ENCODE data around the gene SOX8. TPM values are rescaled to one million over a fixed set of nuclear protein-coding genes. Genes with fewer than 3 reads are reported as not detected.
A peak's percentile ranks its signal among the peaks of the same experiment; 100 is the strongest.
"Not testable (repeated sequence)": the region's sequence is repeated elsewhere in the genome, so short reads cannot be mapped to it uniquely, and the experiment has no call there.

SOX8 gene
- total RNA-seq, 1 donor, result under 0.01 TPM

DNA sequence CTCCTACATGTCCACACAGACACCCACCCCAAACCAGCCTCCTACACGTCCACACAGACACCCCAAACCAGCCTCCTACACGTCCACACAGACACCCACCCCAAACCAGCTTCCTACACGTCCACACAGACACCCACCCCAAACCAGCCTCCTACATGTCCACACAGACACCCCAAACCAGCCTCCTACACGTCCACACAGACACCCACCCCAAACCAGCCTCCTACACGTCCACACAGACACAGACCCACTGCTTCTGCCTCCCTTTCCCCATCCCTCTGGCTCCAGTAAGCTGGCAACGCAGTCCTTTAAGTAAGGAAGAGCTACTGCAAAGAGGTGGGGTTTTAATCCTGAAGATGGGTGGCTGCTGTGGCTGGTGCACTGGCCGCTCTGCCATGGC, 27.8 kb upstream of the SOX8 start:
- not testable (repeated sequence) for DNase-seq (ENCODE audit: low read depth in 2 of 3, low spot score in 2 of 3)

DNA sequence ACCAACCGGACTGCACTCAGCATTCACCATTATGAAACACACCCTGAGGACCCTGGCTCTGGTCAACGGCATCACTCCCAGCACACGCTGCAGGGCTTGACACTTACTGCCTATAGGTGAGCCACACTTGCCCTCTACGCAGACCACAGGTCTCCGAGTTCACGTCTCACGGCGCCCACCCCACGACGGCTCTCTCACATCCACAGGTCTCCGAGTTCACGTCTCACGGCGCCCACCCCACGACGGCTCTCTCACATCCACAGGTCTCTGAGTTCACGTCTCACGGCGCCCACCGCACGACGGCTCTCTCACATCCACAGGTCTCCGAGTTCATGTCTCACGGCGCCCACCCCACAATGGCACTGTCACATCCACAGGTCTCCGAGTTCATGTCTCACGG, 25.8 kb upstream of the SOX8 start:
- not testable (repeated sequence) for DNase-seq (ENCODE audit: low read depth in 2 of 3, low spot score in 2 of 3)

DNA sequence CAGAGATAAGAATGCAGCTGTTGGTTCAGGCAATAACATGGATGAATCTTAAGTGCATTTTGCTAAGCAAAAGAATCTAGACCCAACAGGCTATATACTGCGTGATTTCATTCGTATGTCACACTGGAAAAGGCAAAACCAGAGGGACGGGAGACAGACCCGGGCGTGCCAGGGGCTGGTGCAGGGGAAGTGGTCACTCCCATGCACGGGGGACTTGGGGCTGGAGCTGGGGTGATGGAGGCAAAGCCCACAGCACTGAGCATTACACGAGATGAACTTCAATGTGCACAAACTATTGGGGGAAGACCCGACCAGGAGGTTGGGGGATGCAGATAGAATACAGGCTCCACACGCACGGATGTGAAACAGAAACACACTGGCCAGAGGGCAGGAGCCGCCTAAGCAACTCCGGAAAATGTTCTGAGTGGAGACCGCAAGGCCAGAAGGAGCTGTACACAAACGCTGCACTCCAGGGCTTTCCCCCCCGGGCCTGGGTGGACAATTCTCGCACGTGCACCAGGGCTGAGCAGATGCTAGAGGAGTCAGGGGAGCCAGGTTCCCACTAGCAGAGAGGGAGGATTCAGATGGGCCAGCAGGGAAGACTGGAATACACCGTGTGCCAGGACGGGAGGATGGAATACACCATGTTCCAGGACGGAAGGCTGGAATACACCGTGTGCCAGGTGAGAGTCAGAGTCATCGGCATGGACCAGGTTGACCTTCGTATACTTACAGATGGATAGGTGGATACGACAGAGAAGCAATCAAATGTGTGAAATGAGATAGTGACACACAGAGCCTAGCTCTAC, 22.1 kb upstream of the SOX8 start:
- no peak for DNase-seq (ENCODE audit: low read depth in 2 of 3, low spot score in 2 of 3)

DNA sequence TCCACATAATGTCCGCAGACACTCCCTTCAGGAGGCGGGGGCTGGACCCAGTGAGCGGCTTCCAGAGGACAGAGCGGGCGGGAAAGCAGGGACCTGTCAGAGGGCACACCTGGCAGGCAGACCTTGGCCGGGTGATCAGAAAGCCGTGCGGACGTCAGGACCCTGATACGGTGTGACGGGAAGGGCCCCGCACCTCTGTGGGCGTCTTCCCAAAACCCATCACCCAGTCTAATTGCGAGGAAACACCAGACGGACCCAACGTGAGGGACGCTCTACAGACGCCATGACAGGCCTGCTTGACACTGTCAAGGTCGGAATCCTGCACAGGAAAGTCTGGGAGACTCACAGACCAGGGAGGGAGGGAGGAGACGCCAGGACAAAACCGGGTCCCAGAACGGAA, 19.2 kb upstream of the SOX8 start:
- DNase-seq (ENCODE audit: low read depth in 2 of 3, low spot score in 2 of 3), result no peak

DNA sequence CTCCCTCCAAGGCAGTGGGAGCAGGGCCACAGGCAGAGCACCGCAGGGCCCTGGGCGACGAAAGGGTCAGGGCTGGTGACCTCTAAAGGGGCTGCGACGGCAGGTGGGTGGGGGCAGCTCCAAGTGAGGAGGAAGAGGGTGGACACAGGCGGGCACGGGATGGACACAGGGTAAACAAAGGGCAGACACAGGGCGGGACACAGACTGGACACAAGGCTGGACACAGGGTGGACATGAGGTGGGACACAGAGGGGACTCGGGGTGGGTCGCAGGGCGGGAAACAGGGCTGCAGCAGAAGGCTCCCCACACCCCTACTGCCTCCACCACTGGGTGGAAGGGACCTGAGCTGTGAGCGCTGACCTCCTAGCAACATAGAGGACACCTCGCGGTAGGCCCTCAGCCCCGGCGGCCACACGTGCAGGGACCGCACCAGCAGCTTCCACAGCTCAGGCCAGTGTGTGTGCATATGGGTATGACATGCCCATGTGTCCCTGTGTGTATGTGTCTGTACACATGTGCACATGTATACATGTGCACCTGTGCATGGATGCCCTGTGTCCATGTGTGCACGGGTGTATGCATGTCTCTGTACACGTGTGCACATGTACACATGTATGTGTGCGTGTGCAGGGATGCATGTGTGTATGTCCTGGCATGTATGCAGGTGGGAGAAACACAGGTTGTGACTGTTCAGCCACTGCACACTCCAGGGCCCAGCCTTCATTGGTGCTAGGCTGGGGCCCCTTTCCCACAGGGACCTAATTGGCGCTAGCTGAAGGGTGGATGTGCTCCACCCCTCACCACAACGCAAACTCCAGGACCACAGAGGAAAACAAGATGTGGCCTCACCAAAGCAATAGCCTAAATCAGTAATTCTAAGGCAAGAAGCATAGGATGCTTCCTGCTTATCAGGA, 18.4 kb upstream of the SOX8 start:
- DNase-seq (ENCODE audit: low read depth in 2 of 3, low spot score in 2 of 3), result no peak

DNA sequence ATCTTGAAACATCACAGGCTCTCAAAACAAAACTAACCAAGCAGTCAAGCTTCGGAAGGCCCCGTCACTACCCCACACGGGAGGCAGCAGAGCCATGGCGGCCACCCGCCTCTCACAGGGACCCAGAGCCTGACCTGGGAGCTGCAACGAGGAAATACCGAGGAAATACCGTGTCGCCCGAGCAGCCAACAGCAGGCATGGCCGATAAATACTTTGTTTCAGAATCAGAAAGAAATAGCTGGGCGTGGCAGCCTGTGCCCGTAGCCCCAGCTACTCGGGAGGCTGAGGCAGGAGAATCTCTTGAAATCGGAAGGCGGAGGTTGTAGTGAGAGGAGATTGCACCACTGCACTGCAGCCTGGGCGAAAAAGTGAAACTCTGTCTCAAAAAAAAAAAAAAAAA, 17.7 kb upstream of the SOX8 start:
- no peak for DNase-seq (ENCODE audit: low read depth in 2 of 3, low spot score in 2 of 3)

DNA sequence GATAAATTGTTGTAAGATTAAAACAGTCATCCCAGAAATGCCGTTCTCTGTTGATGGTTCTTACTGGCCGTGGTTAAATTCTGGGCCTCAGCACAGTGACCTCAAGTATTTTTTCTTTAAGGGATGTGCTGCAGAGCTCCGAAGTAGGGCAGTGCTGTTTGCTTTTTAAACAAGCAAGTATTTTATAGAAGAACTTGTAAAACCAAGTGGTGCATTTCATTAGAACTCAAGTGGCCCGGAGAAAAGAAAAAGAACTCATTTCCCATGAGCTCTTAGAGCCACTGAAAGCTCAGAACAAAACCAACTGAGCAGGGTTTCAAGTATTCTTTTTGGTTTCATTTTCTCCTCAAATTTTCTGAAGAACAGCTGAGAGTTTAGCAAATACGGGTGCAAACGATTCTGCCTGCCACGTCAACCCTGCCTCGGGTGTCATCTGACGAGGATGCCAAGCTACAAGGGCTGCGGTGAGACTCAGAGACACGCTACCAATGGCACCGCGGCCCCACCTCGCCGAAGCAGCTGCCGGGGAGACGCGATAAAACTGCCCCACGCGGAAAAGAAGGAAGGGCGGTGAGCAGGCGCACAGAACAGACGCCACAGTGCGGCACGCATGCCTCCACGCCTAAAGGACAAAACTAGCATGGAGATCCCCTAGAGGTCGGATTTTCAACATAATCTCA, 17.1 kb upstream of the SOX8 start:
- no peak for DNase-seq (ENCODE audit: low read depth in 2 of 3, low spot score in 2 of 3)

DNA sequence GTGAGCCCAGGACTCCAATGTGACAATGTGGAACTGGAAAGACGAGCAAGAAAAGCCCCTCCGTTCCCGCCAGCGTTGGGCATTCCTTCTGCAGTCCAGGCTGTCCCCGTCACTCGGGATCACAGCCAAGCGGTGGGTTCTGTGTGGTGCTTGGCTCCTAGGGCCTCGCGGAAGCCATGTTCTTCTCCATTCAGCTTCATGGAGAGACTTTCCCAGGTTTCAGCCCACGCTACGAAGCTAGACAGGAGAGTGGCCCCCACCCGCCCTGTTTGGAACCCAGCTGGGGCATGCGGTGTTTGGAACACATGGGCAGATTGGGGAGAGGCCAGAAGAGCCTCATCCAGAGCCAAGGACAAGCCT, 16.6 kb upstream of the SOX8 start:
- no peak for DNase-seq (ENCODE audit: low read depth in 2 of 3, low spot score in 2 of 3)

DNA sequence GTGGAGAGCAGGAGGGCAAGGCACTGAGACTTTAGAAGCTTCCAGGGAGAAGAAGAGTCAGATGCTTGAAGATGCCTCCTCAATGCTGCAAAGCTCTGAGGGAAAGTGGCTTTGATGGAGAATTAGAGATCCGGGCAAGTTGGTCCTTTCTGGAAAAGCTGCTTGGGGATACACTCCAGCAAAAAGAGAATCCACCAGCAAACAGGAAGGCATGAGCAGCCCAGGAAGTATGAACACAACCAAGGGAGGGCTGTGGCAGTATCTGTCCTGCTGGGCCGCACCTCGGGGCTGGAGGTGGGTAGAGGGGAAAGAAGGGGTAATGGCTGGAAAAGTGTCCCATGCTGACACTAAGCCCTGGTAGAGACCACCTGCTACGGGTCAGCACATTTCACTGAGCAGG, 16.1 kb upstream of the SOX8 start:
- no peak for DNase-seq (ENCODE audit: low read depth in 2 of 3, low spot score in 2 of 3)

DNA sequence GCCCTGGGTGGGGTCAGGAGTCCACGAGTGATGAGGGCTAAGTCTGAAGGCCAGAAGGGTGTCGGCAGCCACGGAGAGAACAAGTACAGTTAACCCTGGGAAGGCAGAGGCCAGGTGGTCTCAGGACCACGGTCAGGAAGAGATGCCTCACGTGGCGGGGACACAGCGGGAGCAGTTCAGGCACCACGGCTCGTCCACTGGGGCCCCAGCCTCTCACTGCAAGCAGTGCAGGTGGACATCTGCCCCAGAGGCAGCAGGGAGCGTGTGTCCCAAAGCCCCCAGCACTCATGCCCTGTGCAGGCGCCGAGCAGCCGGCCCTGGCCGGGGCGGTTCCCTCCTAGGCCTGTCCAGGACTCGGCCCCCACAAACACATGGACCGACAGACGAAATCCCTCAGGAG, 15.5 kb upstream of the SOX8 start:
- DNase-seq (ENCODE audit: low read depth in 2 of 3, low spot score in 2 of 3), result no peak

DNA sequence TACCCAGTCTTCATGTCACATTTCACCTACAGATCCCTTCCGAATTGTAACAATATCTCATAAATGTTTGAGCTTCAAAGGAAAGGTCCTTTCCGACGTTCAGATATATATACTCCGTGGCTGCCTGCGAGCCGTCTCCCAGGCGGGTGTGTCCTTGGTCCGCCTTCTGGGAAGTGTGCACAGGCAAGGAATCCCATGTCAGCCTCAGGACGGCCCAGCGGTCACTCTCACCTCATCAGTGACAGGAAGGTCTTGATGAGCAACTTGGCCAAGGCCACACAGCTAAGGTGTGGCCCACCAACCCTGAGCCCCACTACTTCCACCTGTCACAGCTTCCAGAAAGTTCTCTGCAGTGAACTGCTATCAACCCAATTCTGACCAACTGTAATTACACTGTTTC, 15.1 kb upstream of the SOX8 start:
- DNase-seq (ENCODE audit: low read depth in 2 of 3, low spot score in 2 of 3), result no peak

DNA sequence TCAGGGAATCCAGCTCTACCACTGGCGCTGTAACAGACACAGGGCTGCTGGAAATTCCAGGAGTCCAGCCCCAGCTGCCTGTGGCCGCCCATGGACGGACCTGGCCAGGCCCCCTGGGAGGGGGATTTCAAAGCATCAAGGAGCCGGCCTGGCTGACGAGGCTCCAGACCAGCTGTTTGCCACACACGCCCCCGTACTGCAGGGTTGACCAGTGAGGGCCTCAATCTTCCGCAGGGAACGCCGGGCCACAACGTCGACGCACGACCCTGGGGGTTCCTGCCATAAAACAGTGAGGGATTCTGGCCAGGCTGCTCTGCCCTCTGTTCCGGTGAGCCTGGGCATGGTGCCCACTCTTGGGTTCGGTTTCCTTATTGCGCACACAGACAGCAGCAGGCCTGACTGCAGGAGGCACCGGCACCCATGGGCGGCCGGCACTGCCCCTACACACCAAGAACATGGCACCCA, 14.5 kb upstream of the SOX8 start:
- no peak for DNase-seq (ENCODE audit: low read depth in 2 of 3, low spot score in 2 of 3)

DNA sequence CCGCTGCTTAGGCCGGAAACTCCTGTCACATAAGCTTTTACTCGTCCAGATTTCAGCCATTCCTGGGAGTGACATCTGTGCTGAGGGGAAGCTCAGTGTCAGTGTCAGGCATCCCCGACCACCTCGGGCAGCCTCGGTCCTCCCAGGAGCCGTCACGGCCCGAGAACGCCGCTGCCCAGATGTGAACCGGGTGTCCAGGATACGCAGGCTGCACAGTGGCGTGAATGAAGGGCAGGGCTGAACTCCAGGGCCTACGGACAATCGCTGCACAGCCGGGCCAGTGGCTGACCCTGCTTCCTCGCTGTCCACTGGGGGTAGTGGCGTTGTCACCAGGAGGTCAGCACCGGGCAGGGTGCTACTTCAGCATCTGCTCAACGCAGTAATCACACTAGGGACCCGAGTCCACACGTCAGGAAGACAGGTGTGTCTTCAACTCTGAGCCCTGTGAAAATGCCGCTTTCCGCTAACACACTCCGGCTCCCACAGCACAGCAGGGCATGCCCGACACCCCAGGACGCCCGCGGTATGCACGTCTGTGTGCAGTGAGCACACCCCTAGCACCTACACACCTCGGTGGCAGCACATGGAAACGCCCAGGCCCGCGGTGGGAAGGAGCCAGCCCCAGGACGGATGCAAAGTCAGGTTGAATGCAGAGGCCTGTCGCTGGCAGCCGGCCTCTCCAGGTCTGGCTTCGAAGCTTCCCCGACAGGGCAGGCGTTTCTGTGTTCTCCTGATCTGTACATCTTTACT, 13.8 kb upstream of the SOX8 start:
- DNase-seq (ENCODE audit: low read depth in 2 of 3, low spot score in 2 of 3), result no peak

DNA sequence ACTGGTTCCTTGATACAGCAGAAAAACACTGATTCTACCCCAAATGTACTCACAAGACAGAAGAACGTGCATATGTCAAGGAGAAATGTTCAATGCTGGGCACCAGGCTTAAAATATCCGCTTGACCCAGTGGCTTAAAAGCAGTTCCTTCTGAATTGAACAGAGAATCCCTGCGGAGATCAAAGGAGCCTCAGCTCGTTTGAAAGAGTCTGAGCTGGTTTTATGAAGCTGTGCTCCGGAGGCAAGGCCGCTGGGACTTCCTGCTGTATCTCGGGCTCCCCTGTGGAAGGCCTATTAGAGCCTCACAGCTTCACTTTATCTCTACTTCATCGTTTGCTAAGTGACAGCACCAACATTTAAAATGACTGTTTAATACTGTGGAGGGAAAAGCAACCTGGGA, 12.9 kb upstream of the SOX8 start:
- no peak for DNase-seq (ENCODE audit: low read depth in 2 of 3, low spot score in 2 of 3)

DNA sequence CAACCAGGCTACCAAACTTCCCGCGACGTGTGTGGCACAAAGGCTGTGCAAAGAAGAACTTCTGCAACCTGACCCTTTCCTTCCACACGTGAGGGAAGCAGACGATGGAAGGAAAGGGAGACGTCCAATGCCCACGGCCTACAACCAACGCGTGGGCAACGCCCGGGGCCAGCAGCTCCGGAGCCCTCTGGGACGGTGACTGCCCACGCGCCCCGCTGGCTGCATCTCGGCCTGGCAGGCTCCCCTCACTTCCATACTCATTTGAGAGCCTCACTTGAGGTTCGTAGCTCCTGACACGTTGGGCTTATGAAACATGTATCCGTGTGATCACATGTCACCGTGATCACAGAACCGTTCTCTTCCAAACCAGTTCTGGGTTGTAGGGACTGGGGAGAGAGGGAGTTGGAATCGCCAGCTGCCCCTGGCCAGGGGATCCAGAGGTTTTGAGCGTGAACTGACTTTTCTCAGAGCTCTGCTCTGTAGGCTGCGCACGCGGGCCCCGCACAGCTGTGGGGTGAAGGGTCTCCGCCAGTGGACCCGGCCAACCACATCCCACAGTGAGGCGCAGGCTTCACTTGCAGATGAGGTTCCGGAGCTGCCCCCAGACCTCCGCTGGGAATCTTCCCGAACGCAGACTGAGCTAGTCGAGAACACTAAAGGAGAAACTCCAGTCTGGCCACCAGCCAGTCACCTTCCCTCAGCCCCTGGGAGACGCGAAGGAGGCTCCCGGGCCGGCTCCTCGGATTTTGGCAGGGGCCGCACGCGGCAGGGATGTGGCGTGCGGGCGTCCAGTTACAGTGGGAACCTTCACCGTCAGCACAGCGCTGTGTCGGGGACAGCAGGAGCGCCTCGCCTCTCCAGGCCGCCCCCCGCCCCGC, 11.8 kb upstream of the SOX8 start:
- no peak for DNase-seq (ENCODE audit: low read depth in 2 of 3, low spot score in 2 of 3)

DNA sequence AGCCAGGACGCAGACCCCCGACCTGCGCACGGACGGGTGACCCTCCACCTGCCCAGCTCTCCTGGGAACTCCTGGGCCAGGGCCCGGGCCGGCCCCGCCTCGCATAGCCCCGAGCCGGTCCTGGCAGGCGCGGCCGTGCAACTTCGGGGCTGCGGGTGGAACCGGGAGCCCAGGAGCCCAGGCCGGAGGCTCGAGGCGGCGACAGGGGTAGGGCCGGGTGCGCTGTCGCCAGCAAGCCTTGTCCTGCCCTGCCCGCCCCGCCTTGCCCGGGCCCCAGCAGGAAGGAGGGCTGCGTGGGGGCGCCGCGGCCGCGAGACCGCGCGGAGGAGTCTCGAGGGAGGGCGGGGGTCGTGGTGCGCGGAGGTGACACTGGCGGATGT, 11.2 kb upstream of the SOX8 start:
- no peak for DNase-seq (ENCODE audit: low read depth in 2 of 3, low spot score in 2 of 3)

DNA sequence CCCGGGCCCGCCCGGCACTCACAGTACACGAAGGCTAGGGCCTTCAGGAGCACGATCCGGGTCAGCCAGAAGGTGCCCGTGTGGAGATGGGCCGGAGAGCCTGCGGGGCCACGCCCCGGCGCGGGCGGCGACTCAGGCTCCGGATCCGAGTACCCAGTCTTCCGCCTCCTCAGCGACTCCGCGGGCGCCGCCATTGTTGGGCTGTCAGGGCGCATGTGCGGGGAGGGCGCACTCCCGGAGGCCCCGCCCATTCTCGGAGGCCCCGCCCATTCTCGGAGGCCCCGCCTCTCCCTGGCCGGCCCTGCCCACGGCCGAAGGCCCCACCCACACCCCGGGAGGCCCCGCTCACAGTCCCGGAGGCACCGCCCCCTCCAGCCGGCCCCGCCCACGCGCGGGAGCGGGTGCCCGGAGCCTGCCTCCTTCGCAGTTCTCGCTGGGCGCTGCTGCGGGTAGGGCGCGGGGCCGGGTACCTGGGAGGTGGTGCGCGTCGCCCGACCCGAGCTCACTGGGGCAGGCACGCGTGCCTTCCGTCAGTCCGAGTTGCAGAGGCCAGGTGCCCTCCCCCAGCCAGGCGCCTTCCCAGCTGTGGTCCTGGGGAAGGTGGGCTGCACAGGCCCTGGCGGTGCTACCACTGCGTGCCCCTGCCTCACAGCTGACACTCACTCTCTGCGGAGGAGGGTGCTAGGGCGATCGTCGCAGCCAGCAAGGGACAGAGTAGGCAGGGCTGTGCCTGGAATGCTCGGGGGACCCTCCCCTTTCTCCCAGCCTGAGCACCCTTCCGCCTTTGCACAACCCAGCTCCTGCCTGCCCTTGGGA, 10.6 kb upstream of the SOX8 start, which contains the start of gene LMF1:
Gene LMF1, minus strand, starts transcription at position 219 of the 816 bp plus-strand sequence. Its CDS starts 4 bp downstream, at position 215.
- peak; percentile 91 to 97 (median 92) for DNase-seq (ENCODE audit: low read depth in 2 of 3, low spot score in 2 of 3)

DNA sequence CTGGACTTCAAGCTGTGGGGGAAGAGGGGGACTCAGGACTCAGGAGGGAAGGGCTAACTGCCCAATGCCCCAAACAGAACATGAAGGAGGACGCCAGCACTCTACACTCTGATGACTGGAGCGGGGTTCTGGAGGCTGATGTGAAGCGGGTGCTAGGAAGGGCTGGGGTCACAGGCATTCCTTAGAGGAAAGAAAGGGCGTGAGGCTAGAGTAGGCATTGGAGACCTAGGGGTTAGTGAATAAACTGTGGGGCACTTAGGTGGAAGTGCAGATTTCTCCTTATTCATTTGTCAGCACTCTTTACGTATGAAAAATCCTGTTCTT, 10.0 kb upstream of the SOX8 start:
- DNase-seq (ENCODE audit: low read depth in 2 of 3, low spot score in 2 of 3), result no peak

DNA sequence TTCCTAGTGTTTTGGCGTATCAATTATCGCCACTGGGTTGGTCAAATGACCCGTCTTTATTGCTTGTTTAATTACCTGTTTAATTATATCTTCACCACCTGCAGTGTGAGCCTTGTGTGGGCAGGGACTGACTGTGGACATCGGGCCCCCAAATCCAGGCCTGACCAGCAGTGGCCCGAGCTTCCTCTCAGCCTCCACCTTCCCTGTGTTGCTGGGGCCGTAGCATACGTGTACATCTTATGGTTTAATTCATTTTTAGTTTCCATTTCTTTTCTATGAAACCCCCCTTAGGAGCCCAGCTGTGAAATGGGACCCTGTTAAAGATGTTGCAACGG, 9.6 kb upstream of the SOX8 start:
- DNase-seq (ENCODE audit: low read depth in 2 of 3, low spot score in 2 of 3), result no peak

Data from hematopoietic multipotent progenitor cell (in vitro differentiated cells).